HG02938 (cell line): Measurements from ENCODE around the gene MSANTD2.

Source experiments
- ATAC-seq: cut with Tn5 transposase; IDR thresholded peaks from one replicate; pipeline ENCODE4 v1.9.1; 2021; ENCODE audit warnings: mild to moderate bottlenecking, moderate library complexity; ENCODE audit not compliant: unreplicated experiment

MSANTD2 gene

DNA sequence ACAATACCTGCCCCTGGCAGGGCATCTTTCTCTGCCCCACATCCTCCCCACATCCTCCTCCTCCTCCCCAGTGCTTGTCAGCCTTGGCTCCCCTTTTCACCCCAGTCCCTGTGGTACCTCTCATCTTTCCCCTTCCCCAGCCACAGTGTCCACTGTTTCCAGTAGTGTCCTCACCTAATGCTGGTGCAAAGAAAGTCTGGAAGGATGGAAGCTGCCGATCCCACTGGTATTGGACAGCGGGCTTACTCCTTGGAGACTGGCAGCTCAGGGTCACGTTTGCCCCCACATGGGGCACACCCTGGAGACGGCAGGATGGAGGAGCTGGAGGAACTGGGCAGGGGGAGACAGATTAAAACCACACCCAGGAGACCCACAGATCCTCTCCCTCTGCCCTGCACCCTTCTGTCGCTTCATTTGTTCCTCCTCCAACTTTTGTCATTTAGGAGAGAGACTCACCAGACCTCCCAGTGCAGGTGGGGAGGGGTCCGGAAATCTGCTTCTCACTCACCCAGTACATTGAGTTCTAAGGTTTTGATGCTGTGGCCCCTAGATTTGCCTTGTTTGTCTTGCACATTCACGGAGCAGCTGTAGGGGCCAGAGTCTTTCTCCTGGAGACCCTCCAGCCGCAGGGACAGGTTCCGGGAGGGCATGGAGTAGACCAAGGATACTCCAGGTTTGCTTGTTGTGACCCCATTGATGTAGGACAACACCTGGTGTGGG, 44.0 kb downstream of the MSANTD2 start:
- ATAC-seq = no peak

DNA sequence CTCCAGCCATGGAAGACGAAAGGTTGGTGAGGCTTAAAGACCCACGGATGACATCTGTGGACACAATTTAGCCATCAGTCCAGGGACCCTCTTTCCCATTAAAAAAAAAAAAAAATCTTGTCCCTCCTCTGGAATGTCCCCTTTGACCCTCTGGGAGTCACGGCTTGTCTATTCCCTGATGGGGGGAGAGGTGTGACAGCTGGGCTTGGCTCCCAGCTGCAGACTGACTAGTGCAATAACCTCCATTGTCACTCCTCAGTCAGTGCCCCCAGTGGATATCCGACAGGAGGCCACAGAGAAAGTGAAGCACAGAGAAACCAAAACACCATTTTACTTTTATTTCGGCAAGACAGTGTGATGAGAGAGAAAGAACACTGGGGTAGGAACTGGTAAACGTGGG, 45.5 kb downstream of the MSANTD2 start:
- ATAC-seq = no peak

DNA sequence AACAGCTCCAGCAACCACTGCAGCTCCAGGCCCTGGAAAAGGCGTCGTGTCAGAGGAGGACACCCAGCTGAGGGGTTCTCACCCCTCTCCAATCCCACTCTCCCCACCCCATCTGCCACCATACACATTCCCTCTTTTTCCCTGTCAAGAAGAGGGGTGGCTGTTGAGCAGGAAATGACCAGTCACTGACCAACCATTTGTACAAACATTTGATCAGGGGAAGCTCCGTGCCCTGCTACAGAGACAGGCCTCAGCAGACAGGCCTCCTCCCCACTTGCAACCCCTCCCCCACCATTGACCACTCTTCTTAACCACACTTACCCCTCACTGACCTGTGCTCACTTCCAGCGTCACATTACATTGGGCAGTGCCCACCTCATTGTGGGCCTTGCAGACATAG, 45.9 kb downstream of the MSANTD2 start:
- ATAC-seq = no peak

DNA sequence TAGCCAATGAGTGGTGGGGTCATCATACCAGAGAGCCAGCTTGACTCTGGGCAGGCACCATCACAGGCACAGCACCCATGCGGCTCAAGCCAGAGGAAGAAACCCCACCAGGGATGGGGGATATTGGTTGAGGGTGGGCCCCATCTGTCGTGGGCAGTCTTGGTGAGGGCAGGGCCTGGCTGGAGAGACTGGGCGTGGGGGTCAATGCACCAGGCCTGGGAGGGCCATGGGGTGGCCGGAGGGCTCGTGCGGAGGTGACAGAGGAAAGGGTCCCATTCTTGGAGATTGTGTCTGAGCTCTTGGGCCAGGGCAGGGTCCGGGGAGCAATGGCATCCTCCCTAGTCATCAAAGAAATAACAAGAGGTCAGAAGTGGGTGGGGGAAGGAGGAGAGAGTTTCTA, 46.6 kb downstream of the MSANTD2 start:
- ATAC-seq = no peak

DNA sequence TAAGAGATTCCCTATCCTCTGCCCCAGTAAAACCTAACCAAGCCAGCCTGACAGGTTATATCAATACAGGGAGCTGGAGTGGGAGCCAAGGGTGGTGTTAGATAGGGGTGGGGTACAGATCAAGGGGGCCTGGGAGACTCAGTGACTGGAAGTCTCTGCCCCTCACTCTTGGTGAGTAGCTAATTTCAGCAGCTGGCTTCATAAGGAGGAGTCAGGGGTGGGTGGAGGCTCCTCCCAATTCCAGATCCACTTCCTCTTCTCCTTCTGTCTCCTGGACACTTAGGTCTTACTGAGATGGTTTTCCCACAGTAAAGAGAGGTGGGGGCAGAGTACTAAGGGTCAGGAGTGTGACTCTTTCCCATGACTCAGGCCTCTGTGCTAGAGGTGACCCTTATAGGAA, 47.0 kb downstream of the MSANTD2 start:
- ATAC-seq = no peak

DNA sequence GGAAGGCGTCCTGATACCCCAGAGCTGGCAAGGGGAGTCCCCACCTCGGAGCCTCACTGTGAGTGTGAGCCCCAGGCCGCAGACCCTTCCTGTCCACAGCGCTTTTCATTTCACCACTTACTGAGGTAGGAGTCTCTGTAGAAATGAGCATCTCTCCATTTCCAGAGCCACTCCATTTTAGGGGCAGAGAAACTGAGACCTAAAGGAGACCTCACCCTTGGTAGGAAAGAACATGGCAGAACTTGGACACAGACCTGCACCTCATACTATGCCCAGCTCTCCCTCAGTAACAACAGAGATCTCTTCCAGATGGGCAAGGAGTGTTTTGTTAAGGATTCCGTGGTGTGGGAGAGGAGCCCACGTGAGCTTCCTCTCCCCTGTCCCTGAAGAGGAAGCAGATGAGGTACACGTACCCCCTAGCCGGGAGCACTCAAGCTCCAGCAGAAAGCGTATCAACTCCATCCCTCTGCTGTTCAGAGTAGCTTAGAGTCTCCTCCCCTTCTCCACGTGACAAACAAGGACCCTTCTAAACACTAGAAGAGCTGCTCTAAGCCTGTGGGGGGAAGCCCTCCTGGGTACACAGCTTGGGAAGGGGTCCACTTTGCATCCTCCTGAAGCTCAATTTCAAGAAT, 47.6 kb downstream of the MSANTD2 start:
- ATAC-seq = no peak

DNA sequence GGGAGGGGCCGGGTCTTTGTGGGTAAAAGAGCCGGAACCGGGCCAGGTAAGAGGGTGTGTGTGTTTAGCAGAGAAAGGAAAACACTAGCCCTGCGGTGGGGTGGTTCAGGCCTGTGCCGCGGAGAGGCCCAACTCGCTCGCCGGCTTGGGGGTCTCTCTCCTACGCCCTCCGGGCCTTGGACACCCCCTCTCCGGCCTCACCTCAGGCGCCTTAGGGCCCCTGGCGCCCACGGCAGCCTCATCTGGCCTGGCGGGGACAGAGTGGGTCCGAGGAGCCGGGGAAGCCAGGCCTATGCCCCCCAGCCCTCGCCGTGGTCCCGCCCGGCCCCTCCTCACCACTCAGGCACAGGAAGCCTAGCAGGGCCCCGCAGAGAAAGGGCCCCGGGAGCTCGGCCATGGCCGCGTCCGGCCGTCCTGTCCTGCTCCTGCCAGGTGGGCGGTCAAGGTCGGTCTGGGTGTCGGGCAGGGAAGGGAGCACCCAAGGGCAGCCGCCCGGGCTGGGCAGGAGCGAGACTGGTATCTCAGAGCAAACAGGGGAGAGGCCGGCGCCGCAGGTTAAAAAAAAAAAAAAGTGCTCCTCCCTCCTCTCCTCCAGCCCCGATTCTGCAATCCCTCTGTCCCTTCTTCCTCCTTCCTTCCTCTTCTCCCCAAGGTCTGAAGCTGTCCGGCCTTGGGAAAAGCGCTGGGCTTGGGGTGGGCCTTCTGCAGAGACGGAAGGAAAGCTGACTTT, 48.3 kb downstream of the MSANTD2 start, which contains the start of gene VSIG2:
VSIG2 (minus strand) TSS at position 515 of the 730 bp plus-strand sequence; CDS start at position 397, 118 bp downstream.
- no peak for ATAC-seq

DNA sequence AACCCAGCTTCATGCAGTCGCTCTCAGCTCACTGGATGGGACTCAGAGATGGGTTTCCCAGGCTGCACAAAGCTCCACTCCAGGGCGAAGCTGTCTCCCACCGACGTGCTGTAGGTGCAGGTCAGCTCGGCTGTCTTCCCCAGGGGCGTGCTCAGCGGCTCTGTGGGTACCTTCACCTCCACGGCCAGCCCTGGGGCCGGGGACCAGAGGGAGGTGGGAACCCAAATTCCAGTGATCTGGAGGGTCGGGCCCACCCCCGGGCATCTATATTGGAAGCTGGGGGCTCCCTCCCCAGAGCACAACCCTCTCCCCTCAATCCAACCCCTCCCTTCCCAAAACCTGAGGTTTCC, 48.8 kb downstream of the MSANTD2 start:
- ATAC-seq = no peak

DNA sequence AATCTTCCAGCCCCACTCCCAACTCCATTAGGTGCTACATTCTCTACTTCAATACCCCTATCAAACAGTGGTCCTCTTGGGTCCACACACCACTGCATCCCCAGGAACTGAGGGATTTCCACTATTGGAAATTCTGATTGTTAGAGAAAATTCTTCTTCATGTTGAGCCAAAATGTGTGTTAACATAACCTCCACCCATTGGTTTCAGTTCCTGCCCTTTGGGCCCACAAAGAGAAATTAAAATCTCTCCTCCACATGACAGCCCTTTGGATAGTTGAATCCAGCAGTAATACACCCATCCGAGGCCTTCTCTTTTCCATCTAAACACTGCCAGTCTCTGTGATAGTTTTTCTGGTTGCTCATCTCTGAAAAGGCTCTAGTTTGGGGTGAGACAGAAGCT, 50.3 kb downstream of the MSANTD2 start:
- ATAC-seq = no peak

DNA sequence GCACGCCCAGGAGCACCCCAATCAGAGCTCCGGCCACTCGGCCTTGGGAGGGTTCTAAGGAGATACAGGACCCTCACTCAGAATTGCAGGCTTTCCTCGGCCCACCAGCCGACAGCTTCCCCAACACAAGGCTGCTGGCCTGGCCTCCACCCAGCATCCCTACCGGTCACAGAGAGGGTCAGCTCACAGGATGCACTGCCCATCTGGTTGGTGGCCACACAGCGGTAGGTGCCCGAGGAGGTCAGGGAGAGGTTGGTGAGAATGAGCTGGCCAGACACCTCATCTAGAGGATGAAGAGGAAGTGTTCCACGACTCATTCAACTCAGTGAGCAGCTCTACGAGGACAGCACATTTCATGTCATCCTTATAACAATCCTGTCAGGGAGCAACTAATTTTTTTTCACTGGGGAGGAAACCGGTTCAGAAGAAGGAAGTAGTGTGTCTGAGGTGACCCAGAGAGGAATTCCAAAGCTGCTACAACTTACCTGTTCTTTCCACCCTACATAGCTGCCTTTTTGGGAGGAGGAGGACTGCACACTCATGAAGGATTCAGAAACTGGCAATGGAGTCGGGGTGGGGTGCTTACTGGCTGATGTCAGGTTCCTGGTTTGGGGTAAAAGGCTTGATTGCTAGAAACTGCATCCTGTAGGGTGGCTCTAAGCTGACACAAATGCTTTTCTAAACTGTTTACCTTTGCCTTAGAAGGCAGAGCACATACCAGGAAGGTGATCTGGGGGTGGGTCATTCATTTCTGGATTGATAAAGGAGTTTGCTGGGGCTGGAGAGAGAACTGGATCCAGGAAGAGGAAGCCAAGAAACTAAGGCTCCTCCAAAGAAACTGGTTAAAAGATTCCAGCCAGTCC, 51.5 kb downstream of the MSANTD2 start:
- no peak for ATAC-seq

DNA sequence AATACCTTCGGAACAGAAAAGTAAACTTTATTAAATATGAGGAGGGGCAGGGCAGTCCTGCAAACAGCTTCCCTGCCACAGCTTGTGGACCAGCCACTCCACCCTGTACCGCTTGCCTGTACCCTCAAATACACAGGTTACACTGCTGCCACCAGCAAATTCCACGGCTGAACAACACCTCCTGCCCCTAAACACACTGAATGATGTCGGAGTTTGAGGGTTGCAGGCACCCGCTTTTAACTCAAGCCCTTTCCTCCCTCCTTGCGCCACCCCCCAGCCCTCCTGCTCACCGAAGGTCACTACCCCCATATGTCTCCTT, 52.1 kb downstream of the MSANTD2 start:
- no peak for ATAC-seq

DNA sequence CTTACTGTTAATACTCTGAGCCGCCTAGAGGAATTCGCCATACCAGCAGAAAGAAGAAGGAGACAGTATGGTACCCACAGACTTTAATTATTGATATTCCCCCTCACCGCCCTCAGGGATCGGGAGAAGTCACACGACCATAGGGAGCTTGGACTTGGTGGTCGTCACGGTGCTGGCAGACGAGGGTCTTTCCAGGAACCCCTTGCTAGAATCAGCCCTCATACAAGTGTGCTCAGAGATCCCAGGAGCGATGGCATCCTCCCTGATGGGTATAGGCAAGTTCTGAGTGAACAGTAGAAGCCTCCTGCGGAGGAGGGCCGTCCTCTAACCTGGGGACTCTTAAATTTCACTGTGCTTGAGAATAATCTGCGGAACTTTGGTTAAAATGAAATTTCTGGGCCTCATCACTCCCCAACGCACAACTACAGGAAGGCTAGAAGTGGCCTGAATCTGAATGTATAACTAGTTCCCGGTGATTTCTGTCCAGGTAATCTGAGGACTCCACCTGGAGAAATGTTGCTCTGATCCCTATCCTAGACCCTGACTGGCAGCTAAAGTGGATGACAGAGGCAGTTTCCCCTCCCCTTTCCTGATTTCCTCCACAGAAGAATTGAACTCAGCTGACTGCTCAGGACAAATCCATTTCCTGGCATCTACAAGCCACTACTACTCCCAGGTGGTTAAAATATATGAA, 52.7 kb downstream of the MSANTD2 start:
- no peak for ATAC-seq

DNA sequence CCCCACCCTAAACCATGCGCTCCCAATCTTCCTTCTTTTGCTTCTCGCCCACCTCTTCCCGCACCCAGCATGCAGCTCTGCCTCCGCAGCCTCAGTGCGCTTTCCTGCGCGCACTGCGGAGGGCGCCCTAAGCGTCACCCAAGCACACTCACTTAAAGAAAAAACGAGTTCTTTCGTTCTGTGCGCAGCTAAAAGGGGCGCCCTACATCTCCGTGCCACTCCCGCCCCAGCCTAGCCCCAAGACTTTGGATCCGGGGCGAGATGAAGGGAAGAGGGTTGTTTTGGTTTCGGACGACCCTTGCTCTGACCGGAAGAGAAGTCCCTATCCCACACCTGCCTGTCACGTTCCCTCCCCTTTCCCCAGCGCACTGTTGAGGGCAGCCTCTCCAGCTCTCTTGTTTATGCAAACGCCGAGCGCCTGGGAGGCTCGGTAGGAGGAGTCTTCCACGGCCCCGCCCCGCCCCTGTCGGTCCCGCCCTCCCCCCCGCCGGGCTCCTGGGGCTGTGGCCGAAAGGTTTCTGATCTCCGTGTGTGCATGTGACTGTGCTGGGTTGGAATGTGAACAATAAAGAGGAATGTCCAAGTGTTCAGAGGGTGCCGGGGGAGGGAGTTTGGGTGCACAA, 53.5 kb downstream of the MSANTD2 start:
- peak; percentile 88 for ATAC-seq

DNA sequence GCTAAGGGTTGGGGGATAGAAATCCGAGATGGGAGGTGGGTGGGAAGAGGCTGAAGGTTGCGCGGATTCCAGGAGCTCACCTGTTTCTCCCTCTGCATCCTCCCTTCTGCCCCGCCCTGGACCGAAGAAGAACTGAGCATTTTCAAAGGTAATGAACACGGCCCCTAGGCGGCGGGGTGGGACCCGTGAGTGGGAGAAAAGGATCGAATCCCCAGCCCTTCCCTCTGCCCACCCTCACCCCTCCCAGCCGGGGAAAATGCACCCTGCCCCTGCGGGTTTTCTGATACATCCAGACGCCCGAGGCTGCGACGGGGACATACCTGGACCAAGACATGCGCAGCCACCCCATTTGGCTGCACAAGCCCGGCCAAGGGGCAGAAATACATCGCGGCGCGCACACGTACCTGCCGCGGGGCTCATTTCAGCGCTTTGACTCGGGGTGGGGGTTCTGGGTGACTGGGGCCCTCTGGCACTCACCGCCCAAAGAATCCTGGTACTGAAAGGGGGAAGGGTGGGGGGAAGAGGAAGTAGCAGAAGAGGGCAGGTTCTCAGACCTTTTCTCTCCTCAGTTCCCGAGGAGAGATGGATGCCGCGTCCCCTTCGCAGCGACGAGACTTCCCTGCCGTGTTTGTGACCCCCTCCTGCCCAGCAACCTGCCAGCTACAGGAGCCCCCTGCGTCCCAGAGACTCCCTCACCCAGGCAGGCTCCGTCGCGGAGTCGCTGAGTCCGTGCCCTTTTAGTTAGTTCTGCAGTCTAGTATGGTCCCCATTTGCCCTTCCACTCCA, 54.2 kb downstream of the MSANTD2 start:
- peak; percentile 19 for ATAC-seq

DNA sequence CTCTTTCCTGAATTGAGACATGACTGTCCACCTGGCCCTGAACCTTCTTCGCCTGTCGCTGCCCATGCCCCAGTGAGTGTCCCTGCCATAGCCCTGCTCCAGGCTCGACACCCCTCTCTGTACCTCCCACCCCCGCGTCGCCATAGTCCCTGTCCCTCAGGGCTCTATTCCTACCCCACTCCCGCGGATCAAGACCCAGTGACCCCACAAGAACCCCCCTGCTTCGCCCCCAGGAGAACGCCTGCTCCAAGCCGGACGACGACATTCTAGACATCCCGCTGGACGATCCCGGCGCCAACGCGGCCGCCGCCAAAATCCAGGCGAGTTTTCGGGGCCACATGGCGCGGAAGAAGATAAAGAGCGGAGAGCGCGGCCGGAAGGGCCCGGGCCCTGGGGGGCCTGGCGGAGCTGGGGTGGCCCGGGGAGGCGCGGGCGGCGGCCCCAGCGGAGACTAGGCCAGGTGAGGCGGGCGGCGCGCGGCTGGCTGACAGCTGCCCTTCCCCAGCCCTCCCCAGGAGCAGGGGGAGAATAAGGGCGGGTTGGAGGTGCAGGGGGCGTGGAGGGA, 54.9 kb downstream of the MSANTD2 start:
- no peak for ATAC-seq

DNA sequence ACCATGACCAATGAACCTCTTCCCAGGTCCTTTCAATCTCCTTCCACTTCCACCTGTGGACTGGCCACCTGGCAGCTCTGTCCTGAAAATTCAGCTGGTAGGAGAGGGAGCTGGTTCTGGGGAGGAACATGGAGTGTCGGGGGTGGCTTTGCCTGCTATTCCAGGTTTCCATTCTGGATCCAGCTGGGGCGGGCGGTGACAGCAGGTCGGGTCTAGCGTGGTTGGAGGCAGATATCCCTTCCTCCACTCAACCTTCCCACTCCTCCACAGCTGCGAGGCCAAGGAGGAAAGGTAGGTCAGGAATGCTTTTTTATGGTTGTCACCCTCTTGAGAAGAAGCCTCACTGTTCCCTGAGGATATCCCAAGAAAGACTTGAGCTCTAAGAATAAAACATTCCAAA, 57.2 kb downstream of the MSANTD2 start:
- ATAC-seq = no peak

DNA sequence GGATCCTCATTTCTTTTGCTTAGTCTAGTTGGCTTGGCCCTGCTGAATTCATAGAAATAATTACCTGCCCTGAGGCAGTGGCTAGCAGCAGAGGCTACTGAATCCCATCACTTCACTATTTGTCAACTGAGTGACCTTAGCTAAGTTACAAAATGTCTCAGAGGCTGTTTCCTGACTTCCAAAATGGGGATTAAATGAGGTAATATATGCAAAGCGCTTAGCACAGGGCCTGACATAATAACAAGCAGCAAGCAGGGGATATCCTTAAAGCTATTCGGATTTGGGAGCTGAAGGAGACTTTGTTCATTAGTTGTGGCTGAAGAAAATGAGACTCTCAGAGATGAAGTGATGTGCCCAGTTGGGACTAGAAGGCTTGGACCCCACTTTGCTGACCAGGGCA, 57.7 kb downstream of the MSANTD2 start:
- ATAC-seq = no peak

DNA sequence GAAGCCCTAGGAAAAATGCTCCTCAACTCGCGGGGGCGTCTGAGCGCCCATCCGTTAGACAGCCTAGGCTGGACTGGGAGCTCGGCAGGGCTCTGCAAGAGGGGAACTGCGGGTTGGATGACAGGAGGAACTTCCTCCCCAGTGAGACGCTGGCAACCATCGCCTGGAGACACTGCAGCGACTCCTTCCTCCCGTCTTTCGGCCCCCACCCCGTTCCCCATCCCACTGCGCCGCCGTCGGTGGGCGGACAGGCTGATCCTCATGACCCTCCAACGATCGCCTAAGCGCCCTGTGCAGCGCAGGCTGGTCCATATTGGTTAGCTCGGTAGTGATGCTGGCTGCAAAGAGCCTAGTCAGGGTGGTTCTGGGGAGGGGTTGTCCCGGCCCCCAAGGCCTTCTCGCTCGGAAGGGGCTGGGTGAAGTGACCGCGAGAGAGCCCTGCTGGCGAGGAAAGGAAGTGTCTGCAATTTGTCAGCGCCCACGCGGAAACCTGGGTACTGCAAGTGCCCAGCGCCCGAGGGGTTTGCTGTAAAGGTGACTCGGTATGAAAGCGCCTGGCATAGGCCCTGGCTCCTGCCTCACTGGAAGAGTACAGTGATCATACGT, 59.8 kb downstream of the MSANTD2 start:
- ATAC-seq = peak; percentile 53
